T-helper 2 cell treated with Interferon-gamma antibody and Interleukin-4, amounts not matched to agents 100 ng/mL and 5 ng/mL, for 36 hours (primary cell): Measurements from ENCODE around the gene GUCA1A. TPM values are rescaled to one million over a fixed set of nuclear protein-coding genes. Genes with fewer than 3 reads are reported as not detected.
"Not testable (repeated sequence)": the region's sequence is repeated elsewhere in the genome, so short reads cannot be mapped to it uniquely, and the experiment has no call there.

ENCODE experiments used
- intact Hi-C: fragments of 100-400 bp; cut with micrococcal nuclease; formaldehyde crosslinking; loops from one replicate; pipeline ENCODE4 v1.15.1; 2023
- total RNA-seq: library from RNA; stranded (reverse); gene quantifications from 2 replicates; pipeline ENCODE4 v1.2.3, GENCODE V29; 2022

GUCA1A gene
- total RNA-seq, 1 donor from 2014 or later, result not detected

DNA sequence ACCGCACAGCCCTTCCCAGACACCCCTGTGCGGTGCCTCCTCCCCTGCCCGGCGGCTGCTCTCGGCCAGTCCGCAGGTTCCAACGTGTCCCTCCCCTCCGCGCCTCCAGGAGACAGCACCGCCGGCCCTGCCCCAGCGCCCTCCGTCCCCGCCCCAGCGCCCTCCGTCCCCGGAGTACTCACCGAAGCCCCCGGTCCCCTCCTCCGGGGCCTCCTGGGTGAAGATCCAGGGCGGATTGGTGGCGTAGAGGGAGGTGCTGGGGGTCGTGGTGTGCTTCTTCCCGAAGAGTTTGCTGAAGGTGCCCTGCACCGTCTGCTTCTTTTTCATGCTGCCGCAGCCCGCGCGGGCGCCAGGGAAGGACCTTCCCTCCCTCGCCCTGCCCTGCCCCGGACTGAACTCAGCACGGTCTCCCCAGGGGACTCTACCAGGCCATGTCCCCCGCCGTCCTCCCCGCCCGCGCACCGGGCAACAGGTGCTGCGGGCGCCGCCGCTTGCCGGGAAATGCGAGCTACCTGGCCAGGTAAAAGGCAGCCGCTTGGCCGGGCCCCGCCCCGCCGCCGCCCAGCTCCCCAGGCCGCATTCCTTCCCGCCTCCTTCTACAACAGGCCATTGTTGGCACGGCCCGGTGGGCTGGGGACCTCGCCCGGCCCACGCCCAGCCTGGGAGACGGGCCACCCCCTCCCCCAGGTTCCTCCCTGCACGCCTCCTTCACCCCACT lies 30.9 kb upstream of the GUCA1A start, which contains the start of gene C6orf132:
TSS of gene C6orf132 (minus strand) at position 503 of the 718 bp plus-strand sequence. CDS start at position 327, 176 bp downstream.
- intact Hi-C loops, result no loop called here

DNA sequence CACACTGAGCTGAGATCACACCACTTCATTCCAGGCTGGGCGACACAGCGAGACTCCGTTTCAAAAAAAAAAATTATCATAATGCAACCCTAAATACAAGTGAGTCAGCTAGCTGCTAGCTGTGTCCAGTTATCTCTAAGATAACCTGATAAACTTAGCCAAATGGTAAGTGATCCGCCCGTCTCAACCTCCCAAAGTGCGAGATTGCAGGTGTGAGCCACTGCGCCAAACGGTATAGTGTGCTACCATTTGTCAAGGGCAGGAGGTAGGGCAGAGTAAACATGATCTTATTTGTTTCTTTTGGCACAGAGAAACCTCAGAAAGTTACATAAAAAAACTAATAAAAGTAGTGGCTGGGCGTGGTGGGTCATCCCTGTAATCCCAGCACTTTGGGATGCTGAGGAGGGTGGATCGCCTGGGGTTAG lies 26.0 kb upstream of the GUCA1A start:
- intact Hi-C loops, result no loop called here

DNA sequence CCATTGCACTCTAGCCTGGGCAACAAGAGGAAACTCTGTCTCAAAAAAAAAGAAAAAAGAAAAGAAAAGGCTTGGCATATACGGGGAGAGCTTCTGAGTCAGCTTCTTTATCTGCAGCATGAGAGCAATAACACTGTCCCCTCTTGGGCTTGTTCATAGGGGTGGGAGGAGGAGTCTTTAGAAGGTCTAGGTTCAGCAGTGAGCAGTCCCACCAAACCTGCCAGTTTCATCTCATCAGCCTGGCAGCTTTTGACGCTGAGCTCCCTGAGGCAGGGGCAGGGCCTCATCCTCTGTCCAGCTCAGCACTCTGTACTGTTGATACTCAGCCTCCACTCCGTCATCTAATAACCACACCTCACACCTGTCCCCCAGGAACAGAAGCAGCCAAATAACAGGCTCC lies 25.1 kb upstream of the GUCA1A start:
- intact Hi-C loops, result no loop called here

DNA sequence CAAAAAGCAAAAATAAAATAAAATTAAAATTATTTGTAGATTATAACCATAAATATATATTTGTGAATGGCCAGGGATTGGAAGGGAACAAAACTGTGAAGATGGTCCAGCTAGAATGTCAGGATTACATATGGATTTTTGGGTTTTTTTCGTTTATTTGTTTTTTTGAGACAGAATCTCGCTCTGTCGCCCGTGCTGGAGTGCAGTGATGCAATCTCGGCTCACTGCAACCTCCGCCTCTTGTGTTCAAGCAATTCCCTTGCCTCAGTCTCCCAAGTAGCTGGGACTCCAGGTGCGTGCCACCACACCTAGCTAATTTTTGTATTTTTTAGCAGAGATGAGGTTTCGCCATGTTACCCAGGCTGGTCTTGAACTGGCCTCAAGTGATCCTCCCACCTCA lies 22.9 kb upstream of the GUCA1A start:
- intact Hi-C loops, result no loop called here

DNA sequence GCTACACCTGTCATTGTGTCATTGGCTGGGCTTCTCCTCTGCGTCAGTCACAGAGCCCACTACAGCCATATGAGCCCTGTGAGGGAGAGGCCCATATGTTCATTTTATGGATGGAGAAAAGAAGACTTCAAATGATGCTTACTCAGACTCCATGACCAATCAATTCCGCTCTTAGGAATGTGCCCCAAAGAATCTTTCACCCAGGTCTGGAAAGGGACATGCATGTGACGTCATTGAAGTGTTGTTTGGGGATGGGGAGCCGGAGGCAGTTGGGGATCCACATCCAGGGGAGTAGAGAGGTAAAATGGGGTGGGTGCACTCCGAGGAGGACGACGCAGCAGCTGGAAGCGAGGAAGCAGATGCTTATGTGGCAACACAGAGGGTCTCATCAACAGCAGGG lies 21.1 kb upstream of the GUCA1A start:
- intact Hi-C loops, result no loop called here

DNA sequence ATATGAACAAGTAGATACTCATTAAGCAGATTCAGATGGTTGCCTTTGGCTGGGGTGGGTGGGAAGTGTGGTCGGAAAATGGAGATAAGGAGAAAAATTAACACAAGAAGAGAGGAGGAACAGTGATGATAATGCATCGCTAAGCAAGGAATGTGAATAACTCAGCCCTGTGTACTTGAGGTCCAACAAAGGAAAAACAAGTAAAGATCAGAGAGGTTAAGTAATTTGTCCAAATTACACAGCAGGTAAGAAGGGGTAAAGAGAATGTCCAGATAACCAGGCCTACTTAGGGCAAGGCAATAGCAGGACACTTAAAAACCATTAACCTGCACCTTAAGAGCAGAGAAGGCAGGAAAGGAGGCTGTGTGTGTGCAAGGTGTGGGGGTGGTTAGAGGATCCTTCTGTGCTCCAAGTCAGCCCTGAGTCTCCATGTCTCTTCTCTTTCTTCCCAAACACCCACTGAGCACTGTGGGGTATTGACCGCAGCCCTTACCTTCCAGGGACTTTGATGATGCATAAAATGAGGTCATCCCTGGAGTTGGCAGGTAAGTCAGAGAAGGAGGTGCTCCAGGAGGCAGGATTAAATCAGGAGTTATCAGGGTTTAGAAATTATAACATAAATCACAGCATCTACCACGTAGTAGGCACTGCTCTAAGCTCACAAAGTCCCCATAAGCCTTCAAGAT lies 20.5 kb upstream of the GUCA1A start:
- intact Hi-C loops, result not testable (repeated sequence)

DNA sequence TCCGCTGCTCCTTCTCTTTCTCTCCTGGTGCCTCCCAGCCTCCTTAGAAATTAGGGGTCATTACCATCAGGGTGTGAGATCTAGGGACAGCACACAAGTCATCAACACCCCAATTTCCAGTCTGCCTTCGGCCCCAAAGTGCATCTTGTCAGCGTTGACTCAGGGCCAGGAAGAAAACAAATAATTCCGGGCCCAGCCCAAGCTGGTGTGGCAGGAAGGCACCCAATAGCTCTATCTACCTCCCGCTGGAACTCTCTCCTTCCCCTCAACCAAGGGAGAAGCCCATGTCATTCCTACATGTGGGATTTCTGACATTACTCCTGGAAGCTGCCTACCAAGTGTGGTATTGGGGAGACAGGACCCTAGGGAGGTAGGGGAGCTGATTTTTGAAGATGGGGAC lies 19.2 kb upstream of the GUCA1A start:
- intact Hi-C loops, result no loop called here

DNA sequence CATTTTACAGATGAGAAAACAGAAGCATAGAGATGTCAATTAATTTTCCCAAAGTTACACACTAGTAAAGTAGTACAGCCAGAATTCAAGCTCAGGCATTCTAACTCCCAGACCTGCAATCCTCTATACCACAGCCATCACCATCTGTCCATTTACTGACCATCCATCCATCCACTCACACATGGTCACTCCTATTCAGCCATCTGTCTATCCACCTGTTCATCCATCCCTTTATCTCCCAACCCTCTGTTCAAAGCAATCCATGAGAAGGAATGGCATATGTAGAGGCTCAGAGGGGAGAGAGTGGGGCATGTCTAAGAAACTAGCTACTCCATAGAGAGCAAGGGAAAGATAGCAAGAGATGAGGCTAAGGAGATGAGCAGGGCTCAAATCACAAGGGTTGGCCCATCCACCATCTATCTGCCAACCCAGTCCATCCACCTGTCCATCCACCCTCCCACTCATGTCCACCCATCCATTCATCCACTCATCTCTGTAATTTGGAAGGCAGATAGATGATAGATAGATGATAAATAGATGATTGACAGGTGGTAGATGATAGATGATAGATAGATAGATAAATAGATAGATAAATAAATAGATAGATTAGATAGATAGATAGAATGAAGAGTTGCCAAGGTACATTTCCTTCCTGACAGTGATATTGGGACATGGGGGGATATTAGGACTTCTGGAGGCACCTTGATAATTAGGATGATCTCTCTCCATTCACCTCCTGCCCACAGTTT lies 18.5 kb upstream of the GUCA1A start:
- intact Hi-C loops, result no loop called here

DNA sequence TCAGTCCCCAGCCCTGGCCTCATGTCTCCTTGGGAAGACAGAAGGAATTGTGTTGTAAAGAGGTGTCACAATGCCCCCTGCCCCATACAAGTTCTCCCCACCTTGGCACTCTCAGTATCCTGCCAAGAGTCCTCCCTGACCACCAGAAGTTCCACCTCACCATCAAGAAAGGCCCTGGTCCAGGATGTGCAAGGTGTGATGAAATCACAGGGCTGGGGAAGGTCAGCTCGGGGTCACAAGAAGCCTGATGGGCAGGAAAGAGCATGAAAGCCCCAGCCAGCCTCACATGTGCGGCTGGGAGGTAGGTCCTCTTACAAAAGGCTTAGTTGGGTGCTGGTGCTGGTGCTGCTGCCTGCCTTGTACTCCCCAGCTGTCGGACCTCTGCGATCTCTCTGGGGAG lies 17.9 kb upstream of the GUCA1A start:
- intact Hi-C loops, result no loop called here

DNA sequence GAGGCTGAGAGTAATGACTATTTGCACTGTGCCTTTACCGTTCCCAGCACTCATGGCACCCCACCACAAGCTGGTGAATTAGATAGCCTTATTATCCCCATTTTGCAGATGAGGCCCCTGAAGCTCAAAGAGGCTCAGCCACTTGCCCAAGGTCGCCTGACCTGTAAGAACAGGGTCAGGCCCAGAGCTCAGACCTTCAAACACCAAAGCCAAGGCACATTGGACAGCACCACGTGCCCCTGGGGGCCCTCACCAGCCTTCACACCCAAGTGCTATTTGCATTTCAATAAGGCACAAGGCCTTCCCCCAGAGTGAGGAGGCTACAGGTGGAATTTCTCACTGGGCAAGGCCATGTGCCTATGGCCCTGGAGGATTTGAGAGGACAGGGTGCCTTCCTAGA lies 16.5 kb upstream of the GUCA1A start:
- intact Hi-C loops, result no loop called here

DNA sequence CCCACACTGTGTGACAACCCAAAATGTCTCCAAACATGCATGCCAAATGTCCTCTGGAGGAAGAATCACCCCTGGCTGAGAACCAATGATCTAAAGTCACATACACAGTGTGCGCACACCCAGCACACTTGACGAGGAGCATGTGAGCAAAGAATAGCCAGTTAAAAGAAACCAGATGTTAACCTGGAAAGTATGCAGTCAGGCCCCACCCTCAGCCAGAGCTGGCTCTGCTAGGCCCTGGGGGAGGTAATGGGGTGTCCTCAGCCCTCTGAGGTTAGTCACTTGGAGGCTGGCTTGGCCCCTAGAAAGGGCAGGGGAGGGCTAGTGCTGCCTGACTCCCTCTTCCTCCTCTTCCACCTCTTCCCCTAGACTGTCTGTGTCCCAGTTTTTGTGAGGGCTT lies 15.2 kb upstream of the GUCA1A start:
- intact Hi-C loops, result no loop called here

DNA sequence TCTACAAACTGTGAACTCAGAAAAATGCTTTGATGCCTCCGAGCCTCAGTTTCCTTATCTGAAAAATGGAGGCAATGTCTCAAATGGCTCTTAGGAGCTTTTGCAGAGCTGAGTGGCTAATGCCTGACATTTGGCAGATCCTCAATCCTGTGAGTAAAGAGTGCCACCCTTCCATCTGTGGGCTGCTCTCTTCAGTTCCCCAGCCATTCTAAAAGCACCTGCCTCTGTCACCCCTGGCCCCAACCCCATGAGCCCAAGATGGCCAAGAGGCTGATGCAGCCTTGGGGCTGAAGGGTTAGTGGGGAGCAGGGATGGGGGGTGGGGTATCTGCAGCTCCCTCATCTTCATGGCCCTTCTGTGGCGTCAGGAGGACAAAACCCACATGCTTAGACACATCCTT lies 14.5 kb upstream of the GUCA1A start:
- intact Hi-C loops, result no loop called here

DNA sequence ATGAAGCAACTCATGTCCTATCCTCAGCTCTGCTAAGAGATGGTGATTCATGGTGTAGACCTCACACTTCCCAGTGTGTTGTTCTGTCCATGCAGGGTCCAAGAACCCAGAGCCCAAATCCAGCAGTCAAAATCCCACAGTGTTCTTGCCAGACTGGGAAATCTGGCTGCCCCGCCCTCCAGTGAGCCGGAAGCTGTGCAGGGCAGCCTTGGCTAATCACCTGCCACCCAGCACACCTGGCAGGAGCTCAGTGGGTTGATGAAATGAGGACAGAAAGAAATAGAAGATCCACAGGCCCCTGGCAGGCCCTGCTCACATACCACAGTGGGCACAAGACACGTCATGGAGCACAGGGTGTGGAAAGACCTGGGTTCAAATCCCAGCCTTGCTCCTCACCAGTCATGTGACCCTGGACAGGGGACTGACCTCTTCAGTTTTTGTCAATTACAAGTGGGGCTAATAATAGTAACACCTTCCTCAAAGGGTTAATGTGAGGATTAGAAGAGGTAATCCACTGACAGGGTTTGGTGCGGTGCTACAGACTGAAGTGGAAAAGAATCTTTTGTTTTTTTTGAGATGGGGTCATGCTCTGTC lies 13.6 kb upstream of the GUCA1A start:
- intact Hi-C loops, result loop anchor here (10.0 kb wide), 1 partner anchor 305 kb away; no protein-coding TSS in a partner anchor

DNA sequence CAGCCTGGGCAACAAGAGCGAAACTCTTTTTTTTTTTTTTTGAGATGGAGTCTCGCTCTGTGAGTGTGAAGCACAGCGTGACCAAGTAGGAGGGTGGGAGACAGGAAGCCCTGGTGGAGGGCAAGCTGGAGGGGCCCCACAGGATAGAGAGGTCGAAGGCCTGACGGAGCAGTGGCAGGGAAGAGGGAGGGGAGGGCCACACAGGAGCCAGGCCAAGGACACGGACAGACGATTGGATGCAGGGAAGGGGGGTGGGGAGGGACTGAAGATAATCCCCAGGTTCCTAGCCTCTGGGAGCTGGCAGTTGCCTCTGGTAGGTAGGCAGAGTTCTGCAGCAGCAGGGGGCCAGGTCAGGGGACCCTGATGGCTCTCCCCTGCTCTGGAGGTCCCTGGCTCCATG lies 10.8 kb upstream of the GUCA1A start:
- intact Hi-C loops, result loop anchor here (10.0 kb wide), 1 partner anchor 308 kb away; no protein-coding TSS in a partner anchor

DNA sequence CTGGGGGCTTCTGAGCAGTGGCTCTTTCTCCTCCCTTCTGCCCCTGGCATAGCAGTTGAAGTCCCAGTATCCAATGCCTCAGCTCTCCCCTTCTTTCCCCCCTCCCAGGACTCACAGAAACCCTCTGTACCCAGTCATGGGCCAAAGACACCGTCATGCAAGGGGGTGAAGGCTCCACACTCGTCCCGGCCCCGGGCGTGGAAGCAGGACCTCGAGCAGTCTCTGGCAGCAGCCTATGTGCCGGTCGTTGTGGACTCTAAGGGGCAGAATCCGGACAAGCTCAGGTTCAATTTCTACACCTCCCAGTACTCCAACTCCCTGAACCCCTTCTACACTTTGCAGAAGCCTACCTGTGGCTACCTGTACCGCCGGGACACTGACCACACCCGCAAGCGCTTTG lies 10.4 kb upstream of the GUCA1A start:
- intact Hi-C loops, result loop anchor here (10.0 kb wide), 1 partner anchor 308 kb away; no protein-coding TSS in a partner anchor

DNA sequence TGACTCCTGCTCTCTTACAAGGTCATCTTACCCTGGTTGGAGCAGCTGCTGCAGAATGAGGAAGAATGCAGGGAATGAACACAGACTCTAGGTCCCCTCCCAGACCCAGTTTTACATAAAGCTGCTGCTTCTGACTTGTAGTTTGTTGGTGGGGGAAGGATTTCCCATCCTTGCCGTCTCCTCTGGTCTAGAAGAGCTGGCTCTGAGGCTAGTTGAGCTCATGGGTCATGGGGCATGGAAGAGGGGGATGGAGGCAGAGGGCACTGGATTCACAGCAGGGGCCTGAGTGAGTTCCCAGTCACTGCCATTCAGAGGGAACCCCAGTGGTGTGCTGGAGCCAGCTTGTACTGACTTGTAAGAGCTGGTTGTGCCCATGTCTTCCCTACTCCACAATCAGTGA lies 9.2 kb upstream of the GUCA1A start:
- intact Hi-C loops, result loop anchor here (10.0 kb wide), 1 partner anchor 309 kb away; no protein-coding TSS in a partner anchor

DNA sequence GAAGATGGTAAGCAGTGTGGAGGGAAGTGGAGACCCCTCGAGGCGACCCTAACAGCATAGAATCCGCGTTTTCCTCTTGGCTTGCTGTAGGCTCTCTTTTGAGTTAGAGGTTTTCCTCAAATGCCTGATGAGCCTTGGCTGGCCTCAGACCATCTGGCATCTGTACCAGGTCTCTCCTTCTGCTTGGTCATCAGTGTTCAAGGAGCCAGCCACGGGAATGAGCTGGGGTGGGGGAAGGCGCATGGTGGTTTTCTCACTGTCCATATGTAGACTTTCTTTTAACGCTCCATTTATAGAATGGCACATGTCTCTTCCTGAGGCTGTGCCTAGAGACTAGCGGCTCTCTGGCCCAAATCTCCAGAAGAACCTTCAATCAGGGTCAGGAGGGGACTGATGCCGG lies 8.1 kb upstream of the GUCA1A start:
- intact Hi-C loops, result loop anchor here (10.0 kb wide), 1 partner anchor 310 kb away; no protein-coding TSS in a partner anchor

DNA sequence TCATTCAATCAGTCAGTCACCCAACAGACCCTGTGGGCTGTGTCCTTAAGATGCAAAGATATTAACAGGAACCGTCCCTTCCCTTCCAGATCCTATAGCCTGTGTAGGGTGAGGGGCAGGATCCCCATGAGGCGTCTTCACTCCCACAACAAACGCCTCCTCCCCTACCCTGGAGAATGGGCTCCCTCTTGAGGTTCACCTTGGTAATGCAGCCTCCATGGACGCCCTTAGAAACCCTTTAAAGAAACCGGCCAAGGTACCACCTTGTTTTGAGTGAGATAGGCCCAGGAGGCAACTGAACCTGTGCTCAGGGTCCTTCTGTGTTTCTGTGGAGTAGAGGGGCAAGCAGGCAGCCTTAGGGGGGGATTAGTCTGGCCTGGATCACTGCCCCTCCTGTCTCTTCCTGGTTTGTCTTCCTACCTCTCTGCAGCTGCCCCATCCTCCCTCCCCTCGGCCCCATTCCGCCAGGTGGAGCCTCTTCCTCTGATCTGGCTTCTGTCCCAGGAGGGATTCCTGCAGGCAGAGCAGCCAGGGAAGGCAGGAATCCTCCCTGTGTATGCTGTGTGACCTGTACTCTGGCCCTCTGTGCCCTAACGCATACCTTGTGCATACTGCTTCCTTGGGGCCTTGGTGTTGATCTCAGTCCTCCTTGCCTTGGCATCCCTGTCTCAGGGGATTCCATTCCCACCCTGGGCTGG lies 6.6 kb upstream of the GUCA1A start:
- intact Hi-C loops, result loop anchor here (1.0 to 10.0 kb wide), 5 partner anchors 62 to 387 kb away; partner anchors contain the start of genes FRS3 and TOMM6

DNA sequence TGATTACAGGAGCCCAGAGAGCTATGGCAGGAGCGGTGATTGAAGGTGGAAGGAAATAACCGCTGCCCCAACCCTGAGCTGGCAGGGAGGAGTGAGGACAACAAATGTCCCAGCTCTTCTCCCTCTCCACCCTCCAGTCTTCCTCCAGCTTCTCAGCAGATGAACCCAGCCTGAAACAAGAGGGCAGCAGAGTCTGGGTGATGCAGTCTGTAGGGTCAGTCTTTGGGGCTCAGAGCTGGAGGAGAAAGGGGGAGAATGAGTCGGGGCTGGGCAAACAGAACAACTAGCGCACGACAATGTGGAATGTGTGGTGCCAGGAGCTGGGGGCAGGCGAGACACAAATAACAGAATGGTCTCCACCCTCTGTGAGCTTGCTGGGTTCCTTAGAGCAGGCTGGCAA lies 4.5 kb upstream of the GUCA1A start:
- intact Hi-C loops, result loop anchor here (10.0 kb wide), 1 partner anchor 314 kb away; no protein-coding TSS in a partner anchor

DNA sequence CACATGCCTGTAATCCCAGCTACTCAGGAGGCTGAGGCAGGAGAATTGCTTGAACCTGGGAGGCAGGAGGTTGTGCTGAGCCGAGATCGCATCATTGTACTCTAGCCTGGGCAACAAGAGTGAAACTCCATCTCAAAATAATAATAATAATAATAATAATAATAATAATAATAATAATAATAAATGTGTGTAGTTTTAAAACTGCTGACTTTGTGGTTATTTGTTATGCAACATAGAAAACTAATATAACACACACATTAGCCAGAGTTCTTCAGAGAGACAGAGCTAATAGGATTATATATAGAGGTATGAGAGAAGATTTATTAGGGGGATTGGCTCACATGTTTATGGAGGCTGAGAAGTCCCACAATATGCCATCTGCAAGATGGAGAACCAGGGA lies 3.4 kb upstream of the GUCA1A start:
- intact Hi-C loops, result loop anchor here (10.0 kb wide), 1 partner anchor 315 kb away; no protein-coding TSS in a partner anchor
